ENCODE data around the gene MORN1. TPM values are rescaled to one million over a fixed set of nuclear protein-coding genes. Genes with fewer than 3 reads are reported as not detected.

Gene MORN1
- total RNA-seq, 1 donor from 2014 or later = 11.8 TPM

- no peak for TF ChIP-seq POLR2AphosphoS5 (IDR thresholded peaks at IDR 0.05; ENCODE audit: insufficient read depth in 1 of 2, low read depth in 1 of 2)
- no peak for TF ChIP-seq CTCF (IDR thresholded peaks at IDR 0.05)
- TF ChIP-seq POLR2A (IDR thresholded peaks at IDR 0.05) = no peak
- H3K36me3 ChIP-seq = no peaks in the 10 kb centered on the region
- peak overlapping the region; percentile 35 for H3K27ac ChIP-seq
- DNase-seq (ENCODE audit: extremely low spot score in 2 of 2) = no peak
- no peaks in the 10 kb centered on the region for H3K27me3 ChIP-seq
- peaks cover 79% of the 10 kb centered on the region for H3K4me1 ChIP-seq
- H3K4me3 ChIP-seq = no peak overlapping the region
- intact Hi-C loops (cut with DNase I) = no loop called here
- no peaks in the 10 kb centered on the region for H3K9me3 ChIP-seq
Measured at GRCh38 chr1:2294033-2294724, 97.2 kb downstream of the MORN1 start.

GRCh38 chr1:2292725-2293450 lies 98.5 kb downstream of the MORN1 start:
- TF ChIP-seq POLR2A (IDR thresholded peaks at IDR 0.05) (no peak), POLR2AphosphoS5 (IDR thresholded peaks at IDR 0.05; ENCODE audit: insufficient read depth in 1 of 2, low read depth in 1 of 2) (no peak), CTCF (IDR thresholded peaks at IDR 0.05) (no peak)
- intact Hi-C loops (cut with DNase I) = no loop called here
- Histone ChIP-seq H3K4me1 (peaks cover 77% of the 10 kb centered on the region), H3K27ac (no peak overlapping the region), H3K36me3 (no peaks in the 10 kb centered on the region), H3K27me3 (no peaks in the 10 kb centered on the region), H3K9me3 (no peaks in the 10 kb centered on the region), H3K4me3 (no peak overlapping the region)
- no peak for DNase-seq (ENCODE audit: extremely low spot score in 2 of 2)

GRCh38 chr1:2291577-2291976 lies 99.8 kb downstream of the MORN1 start:
- Histone ChIP-seq H3K27me3 (no peaks in the 10 kb centered on the region), H3K27ac (peak overlapping the region; percentile 76), H3K4me3 (no peak overlapping the region), H3K4me1 (peaks cover 78% of the 10 kb centered on the region), H3K9me3 (no peaks in the 10 kb centered on the region), H3K36me3 (no peaks in the 10 kb centered on the region)
- TF ChIP-seq CTCF (IDR thresholded peaks at IDR 0.05) = no peak
- TF ChIP-seq POLR2AphosphoS5 (IDR thresholded peaks at IDR 0.05; ENCODE audit: insufficient read depth in 1 of 2, low read depth in 1 of 2) = no peak
- no peak for TF ChIP-seq POLR2A (IDR thresholded peaks at IDR 0.05)
- DNase-seq (ENCODE audit: extremely low spot score in 2 of 2) = no peak
- intact Hi-C loops (cut with DNase I) = no loop called here

- DNase-seq (ENCODE audit: extremely low spot score in 2 of 2) = no peak
- intact Hi-C loops (cut with DNase I) = no loop called here
- H3K9me3 ChIP-seq = no peaks in the 10 kb centered on the region
- H3K4me1 ChIP-seq = peaks cover 81% of the 10 kb centered on the region
- H3K27ac ChIP-seq = peak overlapping the region; percentile 76
- no peaks in the 10 kb centered on the region for H3K27me3 ChIP-seq
- TF ChIP-seq POLR2AphosphoS5 (IDR thresholded peaks at IDR 0.05; ENCODE audit: insufficient read depth in 1 of 2, low read depth in 1 of 2) (peak; percentile 61 to 88), CTCF (IDR thresholded peaks at IDR 0.05) (no peak)
- no peaks in the 10 kb centered on the region for H3K36me3 ChIP-seq
- H3K4me3 ChIP-seq = peak overlapping the region; percentile 31 to 41
Measured at GRCh38 chr1:2290595-2291510, 100.5 kb downstream of the MORN1 start.
